ENCODE data around the gene C1QTNF9.
"Not testable (repeated sequence)": the region's sequence is repeated elsewhere in the genome, so short reads cannot be mapped to it uniquely, and the experiment has no call there.

C1QTNF9 gene

DNA sequence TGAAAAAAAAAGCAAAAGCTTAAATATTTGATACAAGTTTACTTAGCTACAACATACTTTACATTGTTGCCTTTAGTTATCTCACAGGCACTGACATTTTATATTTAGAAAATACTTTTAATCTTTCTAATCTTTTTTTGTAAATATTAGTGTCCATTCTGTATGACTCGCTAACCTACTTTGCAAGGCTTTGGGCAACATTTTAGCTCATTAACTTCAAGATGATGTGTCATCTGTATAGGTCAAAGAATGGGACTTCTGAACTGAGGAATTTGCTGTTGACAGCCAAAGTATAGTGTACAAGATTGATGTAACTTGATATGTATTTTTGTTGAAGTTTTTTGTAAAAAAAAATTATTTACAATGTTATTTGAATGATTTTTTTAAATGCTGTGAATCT is 2.7 kb upstream of the C1QTNF9 start:
- DNase-seq (ENCODE audit: low read depth), result peak; percentile 35
- H3K4me3 ChIP-seq (ENCODE audit: low read depth, low read length), result no peak overlapping the region
- TF ChIP-seq, protein P1, sequence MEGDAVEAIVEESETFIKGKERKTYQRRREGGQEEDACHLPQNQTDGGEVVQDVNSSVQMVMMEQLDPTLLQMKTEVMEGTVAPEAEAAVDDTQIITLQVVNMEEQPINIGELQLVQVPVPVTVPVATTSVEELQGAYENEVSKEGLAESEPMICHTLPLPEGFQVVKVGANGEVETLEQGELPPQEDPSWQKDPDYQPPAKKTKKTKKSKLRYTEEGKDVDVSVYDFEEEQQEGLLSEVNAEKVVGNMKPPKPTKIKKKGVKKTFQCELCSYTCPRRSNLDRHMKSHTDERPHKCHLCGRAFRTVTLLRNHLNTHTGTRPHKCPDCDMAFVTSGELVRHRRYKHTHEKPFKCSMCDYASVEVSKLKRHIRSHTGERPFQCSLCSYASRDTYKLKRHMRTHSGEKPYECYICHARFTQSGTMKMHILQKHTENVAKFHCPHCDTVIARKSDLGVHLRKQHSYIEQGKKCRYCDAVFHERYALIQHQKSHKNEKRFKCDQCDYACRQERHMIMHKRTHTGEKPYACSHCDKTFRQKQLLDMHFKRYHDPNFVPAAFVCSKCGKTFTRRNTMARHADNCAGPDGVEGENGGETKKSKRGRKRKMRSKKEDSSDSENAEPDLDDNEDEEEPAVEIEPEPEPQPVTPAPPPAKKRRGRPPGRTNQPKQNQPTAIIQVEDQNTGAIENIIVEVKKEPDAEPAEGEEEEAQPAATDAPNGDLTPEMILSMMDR (conservative IDR thresholded peaks at IDR 0.05; ENCODE audit: low read depth, low read length), result no peak

DNA sequence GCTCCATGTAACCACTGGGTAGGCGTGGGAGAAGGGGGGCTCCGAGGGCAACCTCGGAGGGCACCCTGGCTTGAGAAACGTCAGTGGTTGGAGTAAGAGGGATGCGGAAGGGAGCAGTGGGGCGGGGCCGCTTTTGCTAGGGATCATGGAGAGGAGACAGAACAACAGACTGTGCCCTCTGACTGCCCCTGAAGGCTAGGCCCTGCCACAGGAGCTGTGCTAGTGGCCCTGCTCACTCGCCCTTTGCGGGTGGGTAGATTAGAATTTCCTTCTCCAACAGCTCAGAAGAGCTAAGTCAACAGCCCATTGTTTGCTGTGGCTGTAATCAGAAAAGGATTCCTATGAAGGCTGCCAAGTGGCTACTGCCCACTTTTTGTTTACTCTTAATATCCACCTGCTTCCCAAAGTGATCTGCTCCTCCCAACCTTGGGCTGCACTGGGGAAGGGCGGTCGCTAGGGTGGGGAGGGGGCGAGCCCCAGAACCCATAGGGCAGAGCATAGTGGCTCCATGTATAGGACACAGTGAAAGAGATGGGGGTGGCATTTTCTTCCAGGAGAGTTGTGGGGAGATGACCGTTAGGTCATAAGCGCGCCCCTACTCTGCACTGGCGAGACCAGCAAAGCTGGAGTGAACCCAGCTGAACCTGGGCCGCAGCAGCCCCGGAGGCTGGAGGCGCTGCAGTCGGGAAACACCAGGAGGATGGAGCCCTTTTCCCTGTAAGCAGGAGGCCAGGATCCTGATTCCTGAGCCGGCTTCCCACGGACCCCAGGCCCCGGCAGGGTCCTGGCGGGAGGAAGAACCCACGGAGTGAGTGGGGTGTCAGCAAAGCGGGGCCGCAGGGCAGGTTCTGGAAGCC is 1.9 kb upstream of the C1QTNF9 start:
- no peak overlapping the region for H3K4me3 ChIP-seq (ENCODE audit: low read depth, low read length)
- no peak for DNase-seq (ENCODE audit: low read depth)

DNA sequence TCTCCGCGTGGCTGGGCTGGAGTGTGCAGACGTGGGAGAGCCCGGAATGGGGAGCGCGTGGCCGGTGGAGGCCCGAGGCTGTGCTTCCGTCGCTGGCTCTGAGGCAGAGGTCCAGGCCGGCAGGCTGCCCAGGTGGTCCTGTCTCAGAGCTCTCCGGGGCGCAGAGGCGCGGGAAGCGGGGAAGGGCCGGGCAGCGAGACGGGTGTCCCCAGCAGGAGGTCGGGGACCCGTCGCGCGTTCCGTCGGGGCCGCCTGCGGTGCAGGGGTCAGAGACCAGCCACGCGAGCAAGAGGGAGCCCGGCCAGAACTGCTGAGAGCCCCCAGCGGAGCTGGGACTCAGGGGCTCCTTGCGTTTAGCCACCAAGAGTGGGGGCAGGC is 1.3 kb upstream of the C1QTNF9 start:
- DNase-seq (ENCODE audit: low read depth), result no peak
- TF ChIP-seq, protein P1 (conservative IDR thresholded peaks at IDR 0.05; ENCODE audit: low read depth, low read length), result no peak
- no peak overlapping the region for H3K4me3 ChIP-seq (ENCODE audit: low read depth, low read length)

More for the DNA sequence above, 1.9 kb upstream of the C1QTNF9 start:
- TF ChIP-seq, protein P1 (conservative IDR thresholded peaks at IDR 0.05; ENCODE audit: low read depth, low read length), result no peak

DNA sequence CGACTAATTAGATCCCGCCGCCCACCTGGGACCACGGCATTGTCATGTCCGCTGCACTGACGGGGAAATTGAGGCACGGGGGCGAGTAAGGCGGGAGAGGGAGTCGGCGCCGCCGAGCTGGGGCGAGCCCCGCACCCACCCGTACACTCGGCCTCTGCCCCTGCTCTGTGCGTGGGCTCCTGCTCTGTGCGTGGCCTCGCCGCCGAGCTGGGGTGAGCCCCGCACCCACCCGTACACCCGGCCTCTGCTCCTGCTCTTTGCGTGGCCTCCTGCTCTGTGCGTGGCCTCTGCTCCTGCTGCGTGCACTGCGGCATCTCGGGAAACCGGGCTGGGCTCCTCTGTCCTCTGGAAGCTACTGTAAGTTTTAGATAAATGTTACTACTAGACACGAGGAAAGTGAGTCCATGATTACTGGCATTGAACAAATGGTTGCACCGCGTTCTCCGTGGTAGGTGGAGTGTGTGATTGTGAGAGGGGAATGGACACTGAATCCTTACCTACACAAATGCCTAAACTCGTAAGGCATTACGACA is 826 bp upstream of the C1QTNF9 start:
- H3K4me3 ChIP-seq (ENCODE audit: low read depth, low read length), result no peak overlapping the region
- DNase-seq (ENCODE audit: low read depth), result no peak
- TF ChIP-seq, protein P1 (conservative IDR thresholded peaks at IDR 0.05; ENCODE audit: low read depth, low read length), result no peak

DNA sequence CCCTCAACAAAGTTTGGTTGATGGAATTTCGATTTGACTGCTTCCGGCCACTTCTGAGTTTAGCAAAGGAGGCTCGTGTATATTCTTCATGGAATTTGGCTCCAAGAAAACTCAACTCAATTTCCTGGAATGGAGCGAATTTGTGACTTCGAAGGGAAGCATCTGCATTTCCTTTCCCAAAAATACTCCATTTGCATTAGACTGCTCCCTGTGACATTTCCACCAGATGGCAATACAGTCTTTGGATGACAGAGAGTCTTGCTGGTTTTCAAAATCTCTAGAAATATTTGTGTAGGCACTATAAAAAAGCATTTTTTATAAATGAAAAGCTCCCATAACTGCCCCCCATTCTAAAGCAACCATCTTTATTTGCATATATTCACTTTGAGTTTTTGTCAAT is 4.1 kb downstream of the C1QTNF9 start:
- no peak overlapping the region for H3K4me3 ChIP-seq (ENCODE audit: low read depth, low read length)
- DNase-seq (ENCODE audit: low read depth), result no peak
- TF ChIP-seq, protein P1 (conservative IDR thresholded peaks at IDR 0.05; ENCODE audit: low read depth, low read length), result peak; percentile 51

DNA sequence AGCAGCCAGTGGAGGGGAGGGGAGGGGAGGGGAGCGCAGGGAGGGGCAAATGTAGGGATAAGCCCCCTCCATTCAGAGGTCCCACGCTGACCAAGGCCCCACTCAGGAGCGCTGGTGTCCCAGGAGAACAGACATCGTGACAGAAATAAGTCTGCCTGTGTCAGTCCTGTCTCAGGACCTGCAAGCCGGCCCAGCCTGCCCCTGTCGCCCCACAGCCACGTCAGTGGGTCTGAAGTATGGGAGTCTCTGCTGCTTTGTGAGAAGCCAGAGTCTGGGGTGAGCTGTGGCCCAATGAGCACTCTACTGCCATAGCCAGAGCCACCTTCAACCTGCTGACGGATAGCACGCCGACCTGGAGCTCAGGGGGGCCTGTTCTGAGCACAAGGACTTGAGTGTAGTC is 8.5 kb downstream of the C1QTNF9 start:
- DNase-seq (ENCODE audit: low read depth), result not testable (repeated sequence)

DNA sequence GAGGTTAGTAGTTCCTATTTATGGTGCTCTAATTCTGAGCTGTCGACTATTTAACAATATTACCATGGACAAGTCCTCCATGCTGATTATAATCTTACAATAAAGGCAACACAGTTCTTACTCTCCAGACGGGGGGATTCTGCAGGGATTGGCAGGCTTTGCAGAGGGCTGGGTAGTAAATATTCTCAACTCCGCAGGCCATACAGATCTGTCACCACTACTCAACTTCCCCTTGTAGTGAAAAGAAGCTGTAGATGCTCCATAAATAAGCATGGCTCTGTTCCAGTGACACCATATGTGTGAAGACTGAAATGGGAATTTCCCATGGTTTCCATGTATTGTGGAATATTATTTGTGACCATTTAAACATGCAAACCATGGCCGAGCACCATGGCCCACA is 9.5 kb downstream of the C1QTNF9 start:
- not testable (repeated sequence) for DNase-seq (ENCODE audit: low read depth); H3K4me3 ChIP-seq (ENCODE audit: low read depth, low read length)

More for the DNA sequence above, 8.5 kb downstream of the C1QTNF9 start:
- not testable (repeated sequence) for H3K4me3 ChIP-seq (ENCODE audit: low read depth, low read length)

DNA sequence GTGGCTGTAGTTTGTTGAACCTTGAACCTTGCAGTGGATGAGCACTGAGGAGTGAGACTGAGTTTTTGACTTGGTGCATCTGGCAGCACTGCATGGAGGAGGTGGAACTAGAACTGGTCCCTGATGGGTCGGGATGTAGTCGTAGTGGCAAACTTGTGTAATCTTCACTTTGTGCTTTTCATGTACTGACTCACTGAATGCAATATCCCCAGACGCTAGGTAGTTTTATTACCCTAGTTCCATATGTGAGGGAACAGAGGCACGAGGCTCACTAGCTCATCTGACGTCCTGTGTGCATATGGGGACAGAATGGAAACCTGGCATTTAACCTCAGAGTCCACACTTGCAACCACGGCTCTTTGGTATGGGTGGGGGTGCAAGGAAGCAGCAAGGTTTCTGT is 10.3 kb downstream of the C1QTNF9 start:
- not testable (repeated sequence) for H3K4me3 ChIP-seq (ENCODE audit: low read depth, low read length); DNase-seq (ENCODE audit: low read depth)

DNA sequence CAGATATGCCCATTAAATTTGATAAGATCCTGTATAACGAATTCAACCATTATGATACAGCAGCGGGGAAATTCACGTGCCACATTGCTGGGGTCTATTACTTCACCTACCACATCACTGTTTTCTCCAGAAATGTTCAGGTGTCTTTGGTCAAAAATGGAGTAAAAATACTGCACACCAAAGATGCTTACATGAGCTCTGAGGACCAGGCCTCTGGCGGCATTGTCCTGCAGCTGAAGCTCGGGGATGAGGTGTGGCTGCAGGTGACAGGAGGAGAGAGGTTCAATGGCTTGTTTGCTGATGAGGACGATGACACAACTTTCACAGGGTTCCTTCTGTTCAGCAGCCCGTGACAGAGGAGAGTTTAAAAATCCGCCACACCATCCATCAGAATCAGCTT is 12.0 kb downstream of the C1QTNF9 start:
- not testable (repeated sequence) for H3K4me3 ChIP-seq (ENCODE audit: low read depth, low read length); DNase-seq (ENCODE audit: low read depth)

Measured in choroid plexus epithelial cell (primary cell).